Measurements from ENCODE around the gene ZCWPW1.
"Not testable (repeated sequence)": the region's sequence is repeated elsewhere in the genome, so short reads cannot be mapped to it uniquely, and the experiment has no call there.

The ZCWPW1 gene

GRCh38 chr7:100402241-100402640 lies 26.3 kb downstream of the ZCWPW1 start:
- no peak for DNase-seq (ENCODE audit: low read depth in 2 of 3, low spot score in 1 of 3)

GRCh38 chr7:100401811-100402210 lies 26.7 kb downstream of the ZCWPW1 start:
- no peak for DNase-seq (ENCODE audit: low read depth in 2 of 3, low spot score in 1 of 3)

- no peak for DNase-seq (ENCODE audit: low read depth in 2 of 3, low spot score in 1 of 3)
These were observed 27.8 kb downstream of the ZCWPW1 start for GRCh38 chr7:100400656-100401055.

- no peak for DNase-seq (ENCODE audit: low read depth in 2 of 3, low spot score in 1 of 3)
These were observed 28.5 kb downstream of the ZCWPW1 start for GRCh38 chr7:100400041-100400440.

- no peak for DNase-seq (ENCODE audit: low read depth in 2 of 3, low spot score in 1 of 3)
These were observed 30.3 kb downstream of the ZCWPW1 start for GRCh38 chr7:100398239-100398638.

GRCh38 chr7:100397315-100398081 lies 31.0 kb downstream of the ZCWPW1 start:
- no peak for DNase-seq (ENCODE audit: low read depth in 2 of 3, low spot score in 1 of 3)

- peak; percentile 40 to 45 (median 44) for DNase-seq (ENCODE audit: low read depth in 2 of 3, low spot score in 1 of 3)
These were observed 32.0 kb downstream of the ZCWPW1 start for GRCh38 chr7:100396421-100396982.

- no peak for DNase-seq (ENCODE audit: low read depth in 2 of 3, low spot score in 1 of 3)
These were observed 34.4 kb downstream of the ZCWPW1 start for GRCh38 chr7:100394077-100394476.

- no peak for DNase-seq (ENCODE audit: low read depth in 2 of 3, low spot score in 1 of 3)
These were observed 35.1 kb downstream of the ZCWPW1 start for GRCh38 chr7:100393233-100393905.

- no peak for DNase-seq (ENCODE audit: low read depth in 2 of 3, low spot score in 1 of 3)
These were observed 38.1 kb downstream of the ZCWPW1 start for GRCh38 chr7:100390286-100391009.

GRCh38 chr7:100389437-100390088 lies 38.9 kb downstream of the ZCWPW1 start:
- DNase-seq (ENCODE audit: low read depth in 2 of 3, low spot score in 1 of 3) = no peak

- DNase-seq (ENCODE audit: low read depth in 2 of 3, low spot score in 1 of 3) = no peak
These were observed 40.8 kb downstream of the ZCWPW1 start for GRCh38 chr7:100387695-100388094.

GRCh38 chr7:100386940-100387339 lies 41.6 kb downstream of the ZCWPW1 start:
- DNase-seq (ENCODE audit: low read depth in 2 of 3, low spot score in 1 of 3) = no peak

- DNase-seq (ENCODE audit: low read depth in 2 of 3, low spot score in 1 of 3) = no peak
These were observed 43.7 kb downstream of the ZCWPW1 start for GRCh38 chr7:100384628-100385294.

- DNase-seq (ENCODE audit: low read depth in 2 of 3, low spot score in 1 of 3) = not testable (repeated sequence)
These were observed 46.2 kb downstream of the ZCWPW1 start for GRCh38 chr7:100382234-100382853.

- DNase-seq (ENCODE audit: low read depth in 2 of 3, low spot score in 1 of 3) = not testable (repeated sequence)
These were observed 46.8 kb downstream of the ZCWPW1 start for GRCh38 chr7:100381531-100382233.

GRCh38 chr7:100380196-100380595 lies 48.3 kb downstream of the ZCWPW1 start:
- no peak for DNase-seq (ENCODE audit: low read depth in 2 of 3, low spot score in 1 of 3)

GRCh38 chr7:100378114-100378755 lies 50.3 kb downstream of the ZCWPW1 start:
- DNase-seq (ENCODE audit: low read depth in 2 of 3, low spot score in 1 of 3) = no peak

GRCh38 chr7:100376066-100376465 lies 52.4 kb downstream of the ZCWPW1 start:
- no peak for DNase-seq (ENCODE audit: low read depth in 2 of 3, low spot score in 1 of 3)
